Activated CD4-positive, alpha-beta T cell treated with anti-CD3 and anti-CD28 coated beads, Interleukin-2, amount 50 U/mL, for 48 hours (primary cell): ENCODE results near the gene UGT1A9.

Experiments used
- DNase-seq, 2 experiments: peaks; one replicate each; pipeline ENCODE4 v3.0.0-alpha.2; 2020

Gene UGT1A9

DNA sequence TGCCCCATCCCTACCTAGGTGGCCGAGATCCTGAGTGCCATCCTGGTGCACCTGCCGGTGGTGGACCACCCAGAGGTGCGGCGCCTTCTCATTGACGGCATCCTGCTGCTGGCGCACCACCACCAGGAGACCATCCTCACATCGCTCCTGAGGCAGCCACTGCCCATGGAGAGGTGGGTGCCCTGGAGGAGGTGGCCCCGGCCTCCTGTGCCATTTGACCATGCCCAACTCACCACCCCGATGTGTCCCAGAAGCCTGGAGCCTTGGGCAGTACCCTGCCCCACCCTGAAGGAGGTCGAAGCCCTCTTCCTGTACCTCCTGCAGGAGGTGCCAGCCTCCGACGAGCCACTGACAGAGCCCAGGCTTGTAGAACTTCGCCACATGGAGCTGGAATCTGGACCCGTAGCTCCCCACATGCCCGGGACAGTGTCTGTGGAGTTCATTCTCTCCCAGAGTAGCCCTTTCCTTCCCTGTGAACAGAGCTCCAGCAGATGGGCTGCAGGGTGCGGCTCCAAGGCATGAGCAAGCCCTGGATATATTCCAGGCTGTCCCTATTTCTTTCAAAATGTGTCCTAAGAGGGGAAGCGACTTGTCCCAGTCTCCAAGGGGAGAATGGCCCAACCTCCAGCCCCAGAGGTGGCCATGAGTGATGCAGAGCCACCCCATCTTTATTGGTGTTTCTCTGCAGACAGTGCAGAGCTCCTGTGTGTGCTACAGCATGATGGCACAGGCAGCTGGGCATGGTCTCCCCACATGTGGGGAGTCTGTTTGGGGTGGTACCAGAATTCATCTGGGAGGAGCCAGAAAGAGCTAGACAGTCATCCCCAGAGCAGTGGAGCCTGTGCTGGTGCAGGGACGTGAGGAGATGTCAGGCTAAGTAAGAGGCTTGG, 148.4 kb downstream of the UGT1A9 start:
- no peak for DNase-seq

DNA sequence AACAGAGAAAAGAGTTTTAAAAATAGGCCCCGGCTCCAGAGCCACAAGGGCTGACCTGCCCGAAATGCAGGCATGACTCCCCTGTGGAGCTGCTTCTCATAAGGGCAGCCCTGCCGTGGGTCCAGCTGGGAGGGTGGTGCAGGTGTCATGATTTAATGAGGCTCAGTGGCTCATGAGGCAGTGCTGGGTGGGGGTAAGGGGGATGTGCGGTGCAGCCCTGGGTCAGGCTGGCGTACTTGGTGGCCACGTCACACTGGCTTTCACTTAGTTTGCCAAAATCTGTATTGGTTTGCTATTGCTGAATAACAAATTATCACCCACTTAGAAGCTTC, 149.0 kb downstream of the UGT1A9 start:
- no peak for DNase-seq

DNA sequence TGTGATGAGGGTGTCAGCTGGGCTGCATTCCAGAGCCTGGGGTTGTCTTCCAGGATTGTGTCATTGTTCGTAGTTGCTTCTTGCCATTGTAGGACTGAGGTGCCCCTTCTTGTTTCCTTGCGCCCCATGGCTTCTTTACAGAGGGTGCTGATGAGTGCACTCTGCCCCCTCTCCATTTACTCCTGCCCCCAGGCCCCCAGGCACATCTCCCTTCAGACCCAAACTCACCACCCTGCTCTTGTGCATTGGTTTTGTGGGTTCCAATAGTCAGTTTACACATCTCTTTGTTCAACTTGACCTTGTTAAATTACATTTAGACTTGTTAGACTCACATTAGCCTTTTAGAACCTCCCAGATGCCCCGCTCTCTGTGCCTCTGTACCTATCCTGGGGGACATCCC, 149.5 kb downstream of the UGT1A9 start:
- no peak for DNase-seq

DNA sequence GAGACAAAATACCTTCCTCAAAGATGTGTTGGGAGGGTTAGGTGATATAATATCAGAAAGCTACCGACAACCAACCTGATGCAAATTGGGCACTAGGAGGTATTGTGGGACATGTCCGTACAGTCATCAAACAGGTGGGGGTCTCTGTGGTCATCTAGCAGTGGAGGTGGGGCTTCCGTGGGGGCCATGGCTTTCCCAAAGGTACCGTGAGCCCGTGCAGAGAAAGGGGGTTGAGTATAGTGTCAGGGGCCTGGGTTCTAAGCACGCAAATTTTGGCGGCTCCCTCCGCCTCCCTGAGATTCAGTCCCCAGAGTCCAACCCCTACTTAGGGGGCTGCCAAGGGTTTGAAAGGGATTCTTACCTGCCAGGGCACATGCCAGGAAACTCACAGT, 150.0 kb downstream of the UGT1A9 start:
- DNase-seq = no peak

DNA sequence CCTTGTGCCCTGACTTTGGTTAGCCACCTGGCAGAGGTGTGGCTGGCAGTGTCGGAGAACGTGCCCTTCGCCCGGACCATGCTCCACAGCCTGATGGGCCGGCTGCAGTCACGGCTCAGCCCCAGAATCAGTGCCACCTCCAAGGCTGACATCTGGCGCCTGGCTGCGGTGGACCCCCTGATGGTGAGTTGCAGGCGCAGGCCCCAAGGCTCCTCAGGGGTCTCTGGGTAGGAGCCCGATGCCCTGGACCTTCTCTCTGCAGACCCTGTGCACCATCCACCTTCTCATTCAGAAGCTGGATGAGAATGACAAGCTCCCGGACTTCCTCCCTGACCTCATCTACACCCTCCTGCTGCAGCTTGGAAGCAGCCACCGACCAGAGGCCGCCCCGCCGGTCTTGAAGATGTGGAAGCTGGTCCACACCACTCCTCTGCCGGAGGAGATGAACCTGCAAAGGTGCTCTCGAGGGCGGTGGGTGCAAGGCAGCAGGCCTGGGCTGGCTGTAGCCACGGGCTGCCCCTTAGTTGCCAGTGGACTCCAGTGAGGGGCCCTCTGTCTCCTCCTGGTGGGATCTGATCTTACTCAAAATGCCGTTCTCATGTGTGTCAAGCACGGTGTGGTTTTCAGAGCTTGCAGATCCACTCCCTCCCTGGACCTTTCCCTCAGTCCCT, 150.5 kb downstream of the UGT1A9 start:
- no peak for DNase-seq
